ENCODE measurements around the gene SLC38A7. TPM values are rescaled to one million over a fixed set of nuclear protein-coding genes. Genes with fewer than 3 reads are reported as not detected.

SLC38A7 gene
- total RNA-seq, 1 donor from 2014 or later: 43.4 TPM

GRCh38 chr16:58658796-58659211 is 25.8 kb downstream of the SLC38A7 start:
- Mint-ChIP-seq H3K27ac (no peak overlapping the region), H3K4me3 (ENCODE audit: low read depth) (no peak overlapping the region), H3K36me3 (ENCODE audit: insufficient read depth) (no peaks in the 10 kb centered on the region), H3K9me3 (ENCODE audit: low read depth) (no peaks in the 10 kb centered on the region), H3K27me3 (no peaks in the 10 kb centered on the region), H3K4me1 (ENCODE audit: low read depth) (peaks cover 15% of the 10 kb centered on the region)
- TF ChIP-seq CTCF (IDR thresholded peaks at IDR 0.05; ENCODE audit: unreplicated experiment): no peak
- DNase-seq (ENCODE audit: low spot score, unreplicated experiment): no peak

DNA sequence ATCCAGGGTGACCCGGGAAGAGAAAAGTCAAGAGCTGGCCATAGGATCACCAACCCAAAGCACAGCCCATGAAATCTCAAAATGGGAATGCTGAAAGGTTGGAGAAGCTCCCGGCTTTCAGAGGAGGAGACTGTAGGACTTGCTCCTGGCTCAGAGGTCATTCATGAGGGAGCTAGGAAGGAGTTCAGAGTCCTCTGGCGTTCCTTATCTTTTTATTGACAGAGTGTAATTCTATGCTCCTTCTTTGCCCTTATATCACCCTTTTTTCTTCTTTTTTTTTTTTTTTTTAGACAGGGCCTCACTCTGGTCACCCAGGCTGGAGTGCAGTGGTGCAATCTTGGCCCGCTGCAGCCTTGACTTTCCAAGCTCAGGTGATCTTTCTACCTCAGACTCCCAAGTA is 27.7 kb downstream of the SLC38A7 start:
- no peak for DNase-seq (ENCODE audit: low spot score, unreplicated experiment)
- Mint-ChIP-seq H3K4me1 (ENCODE audit: low read depth) (peaks cover 18% of the 10 kb centered on the region), H3K9me3 (ENCODE audit: low read depth) (no peaks in the 10 kb centered on the region), H3K27ac (peak overlapping the region; percentile 62), H3K4me3 (ENCODE audit: low read depth) (no peak overlapping the region), H3K27me3 (no peaks in the 10 kb centered on the region), H3K36me3 (ENCODE audit: insufficient read depth) (no peaks in the 10 kb centered on the region)
- no peak for TF ChIP-seq CTCF (IDR thresholded peaks at IDR 0.05; ENCODE audit: unreplicated experiment)

- H3K4me1 Mint-ChIP-seq (ENCODE audit: low read depth): peaks cover 18% of the 10 kb centered on the region
Measured at GRCh38 chr16:58655215-58655596, 29.4 kb downstream of the SLC38A7 start.

GRCh38 chr16:58654560-58655214 is 29.9 kb downstream of the SLC38A7 start:
- TF ChIP-seq CTCF (IDR thresholded peaks at IDR 0.05; ENCODE audit: unreplicated experiment): no peak
- H3K4me3 Mint-ChIP-seq (ENCODE audit: low read depth): no peak overlapping the region

More at GRCh38 chr16:58655215-58655596, 29.4 kb downstream of the SLC38A7 start:
- Mint-ChIP-seq H3K9me3 (ENCODE audit: low read depth) (no peaks in the 10 kb centered on the region), H3K27ac (peak overlapping the region; percentile 33), H3K36me3 (ENCODE audit: insufficient read depth) (no peaks in the 10 kb centered on the region), H3K27me3 (no peaks in the 10 kb centered on the region), H3K4me3 (ENCODE audit: low read depth) (no peak overlapping the region)
- DNase-seq (ENCODE audit: low spot score, unreplicated experiment): no peak
- no peak for TF ChIP-seq CTCF (IDR thresholded peaks at IDR 0.05; ENCODE audit: unreplicated experiment)

DNA sequence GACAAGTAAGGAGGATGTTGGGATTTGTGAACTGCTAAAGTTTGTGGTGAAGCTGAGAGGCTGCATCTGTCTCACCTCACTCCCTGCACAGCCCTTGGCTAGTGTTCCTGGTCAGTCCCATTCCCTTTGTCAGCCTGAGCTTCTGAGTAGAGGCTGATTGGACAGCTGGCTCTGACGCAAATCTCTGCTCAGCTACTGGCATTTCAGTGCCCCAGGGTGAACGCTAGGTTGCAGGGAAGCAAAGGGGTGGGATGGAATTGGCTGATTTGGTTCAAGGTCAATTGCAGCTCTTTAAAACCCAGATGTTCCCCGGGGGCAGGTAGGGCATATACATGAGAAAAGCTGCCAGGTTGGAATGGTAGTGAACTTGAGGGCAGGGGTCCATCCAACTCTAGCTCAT is 31.8 kb downstream of the SLC38A7 start:
- peaks cover 18% of the 10 kb centered on the region for H3K4me1 Mint-ChIP-seq (ENCODE audit: low read depth)
- DNase-seq (ENCODE audit: low spot score, unreplicated experiment): no peak
- no peaks in the 10 kb centered on the region for H3K36me3 Mint-ChIP-seq (ENCODE audit: insufficient read depth)
- no peak overlapping the region for H3K4me3 Mint-ChIP-seq (ENCODE audit: low read depth)
- TF ChIP-seq CTCF (IDR thresholded peaks at IDR 0.05; ENCODE audit: unreplicated experiment): no peak
- H3K27me3 Mint-ChIP-seq: no peaks in the 10 kb centered on the region
- no peak overlapping the region for H3K27ac Mint-ChIP-seq
- H3K9me3 Mint-ChIP-seq (ENCODE audit: low read depth): no peaks in the 10 kb centered on the region

More at GRCh38 chr16:58654560-58655214, 29.9 kb downstream of the SLC38A7 start:
- DNase-seq (ENCODE audit: low spot score, unreplicated experiment): no peak
- Mint-ChIP-seq H3K9me3 (ENCODE audit: low read depth) (no peaks in the 10 kb centered on the region), H3K27me3 (no peaks in the 10 kb centered on the region), H3K4me1 (ENCODE audit: low read depth) (peaks cover 18% of the 10 kb centered on the region), H3K27ac (peak overlapping the region; percentile 67), H3K36me3 (ENCODE audit: insufficient read depth) (no peaks in the 10 kb centered on the region)

Data from progenitor cell of endocrine pancreas (in vitro differentiated cells).